Activated CD8-positive, alpha-beta memory T cell treated with anti-CD3 and anti-CD28 coated beads, Interleukin-2, amount 50 U/mL, for 48 hours (primary cell): Measurements from ENCODE around the gene ADAMTS3.

Experiments
- DNase-seq: peaks from one replicate; pipeline ENCODE4 v3.0.0-alpha.2; 2020

ADAMTS3 gene

DNA sequence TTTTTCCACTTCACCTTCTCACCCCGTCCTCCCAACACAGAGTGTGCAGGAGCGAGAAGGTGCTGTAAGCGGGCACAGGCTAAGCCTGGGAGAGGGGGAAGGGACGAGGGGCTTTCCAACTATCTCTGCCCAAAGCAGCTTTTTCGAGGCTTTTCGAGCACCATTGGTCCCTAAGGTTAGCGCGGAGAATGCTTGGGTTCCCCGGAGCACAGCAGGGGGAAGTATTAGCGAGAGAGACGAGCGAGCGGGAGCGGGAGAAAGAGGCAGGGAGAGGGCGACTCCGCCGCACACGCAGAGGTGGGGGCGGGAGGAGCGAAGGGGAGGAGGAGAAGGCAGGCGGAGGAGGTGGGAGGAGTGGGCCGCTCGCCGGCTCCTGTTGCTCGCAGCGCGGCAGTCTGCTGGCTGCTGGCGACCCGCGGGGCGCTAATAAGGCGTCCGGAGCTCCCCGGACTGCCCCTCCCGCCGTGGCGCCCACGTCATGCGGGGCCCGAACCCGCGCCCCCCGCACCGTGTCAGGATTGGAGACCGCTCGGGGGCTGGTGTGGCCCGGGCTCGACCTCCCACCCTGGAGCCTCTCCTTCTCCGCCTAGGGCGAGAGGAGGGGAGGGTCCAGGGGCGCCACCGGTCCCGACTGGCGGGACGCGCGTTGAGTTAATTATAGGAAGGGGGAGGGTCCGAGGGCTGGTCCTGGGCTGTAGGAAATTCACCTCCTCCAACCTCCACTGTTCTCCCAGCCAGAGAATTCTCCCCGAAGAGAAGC lies at the start of gene ADAMTS3:
Gene ADAMTS3 (minus strand): TSS at position 263 of the 760 bp plus-strand sequence. CDS start 459 bp downstream, outside the sequence.
- DNase-seq: no peak

DNA sequence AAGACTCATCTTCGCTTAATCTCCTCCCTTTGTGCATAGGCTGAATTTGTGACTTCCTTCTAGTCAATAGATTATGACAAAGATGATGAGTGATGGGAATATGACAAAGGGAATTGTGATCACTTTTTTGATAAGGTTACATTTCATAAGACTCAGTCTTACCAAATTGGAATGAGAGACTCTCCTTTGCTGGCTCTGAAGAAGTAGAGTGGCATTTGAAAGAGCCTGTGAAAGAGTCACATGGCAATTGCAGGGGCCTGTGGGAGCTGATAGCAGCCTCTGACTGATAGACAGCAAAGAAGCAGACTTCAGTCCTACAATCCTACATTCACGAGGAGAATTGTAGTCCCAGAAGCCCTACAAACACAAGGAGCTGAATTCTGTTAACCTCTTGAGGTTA lies 44.9 kb upstream of the ADAMTS3 start:
- no peak for DNase-seq

DNA sequence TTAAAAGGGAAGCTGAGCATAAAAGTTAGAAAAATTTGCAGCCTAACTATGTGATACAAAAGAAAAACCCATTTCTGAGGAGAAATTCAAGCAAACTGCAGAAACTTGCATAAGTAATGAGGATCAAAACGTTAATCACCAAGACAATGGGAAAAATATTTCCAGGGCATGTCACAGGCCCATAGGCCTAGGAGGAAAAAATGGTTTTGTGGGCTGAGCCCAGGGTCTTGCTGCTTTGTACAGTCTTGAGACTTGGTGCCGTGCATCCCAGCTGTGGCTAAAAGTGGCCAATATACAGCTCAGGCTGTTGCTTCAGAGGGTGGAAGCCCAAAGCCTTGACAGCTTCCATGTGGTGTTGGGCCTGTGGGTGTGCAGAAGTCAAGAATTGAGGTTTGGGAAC lies 37.7 kb upstream of the ADAMTS3 start:
- no peak for DNase-seq

- no peak for DNase-seq
Measured at GRCh38 chr4:72604324-72604723, 35.3 kb upstream of the ADAMTS3 start.

DNA sequence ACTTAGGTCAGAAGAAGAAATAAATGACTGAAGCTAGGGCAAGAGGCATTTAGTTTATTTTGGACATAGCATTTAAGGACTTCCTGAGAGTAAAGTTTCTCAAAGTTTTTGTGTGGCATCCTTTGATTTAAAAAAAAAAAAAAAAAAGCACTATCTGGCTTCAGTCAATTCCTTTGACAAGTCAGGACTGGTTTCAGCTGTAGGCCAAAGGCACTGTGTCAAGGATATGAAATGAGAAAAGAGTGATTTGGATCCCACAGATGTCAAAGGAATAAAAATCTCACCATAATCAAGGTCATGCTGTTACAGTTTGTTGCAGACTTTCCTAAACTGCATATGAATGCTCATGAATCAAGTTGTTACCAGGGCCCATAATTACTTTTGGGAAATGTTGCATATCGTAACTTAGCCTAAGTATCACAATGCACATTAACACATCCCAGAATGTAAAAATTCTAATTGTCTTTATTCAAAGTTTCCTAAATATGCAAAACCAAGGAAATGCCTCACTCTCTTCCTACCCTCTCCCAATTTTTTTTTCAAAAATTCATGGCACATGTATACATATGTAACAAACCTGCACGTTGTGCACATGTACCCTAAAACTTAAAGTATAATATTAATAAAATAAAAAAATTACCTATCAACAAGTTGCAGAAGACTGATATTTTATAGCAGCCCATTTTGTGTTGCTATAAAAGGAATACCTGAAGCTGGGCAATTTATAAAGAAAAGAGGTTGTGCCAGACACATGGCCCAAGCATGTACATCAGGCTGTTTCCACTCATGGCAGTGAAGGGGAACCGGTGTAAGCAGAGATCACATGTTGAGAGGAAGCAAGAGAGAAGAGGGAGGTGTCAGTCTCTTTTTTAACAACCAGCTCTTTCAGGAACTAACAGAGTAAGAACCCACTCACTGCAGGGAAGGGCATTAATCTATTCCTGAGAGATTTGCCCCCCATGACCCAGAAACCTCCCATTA lies 33.7 kb upstream of the ADAMTS3 start:
- DNase-seq: no peak

DNA sequence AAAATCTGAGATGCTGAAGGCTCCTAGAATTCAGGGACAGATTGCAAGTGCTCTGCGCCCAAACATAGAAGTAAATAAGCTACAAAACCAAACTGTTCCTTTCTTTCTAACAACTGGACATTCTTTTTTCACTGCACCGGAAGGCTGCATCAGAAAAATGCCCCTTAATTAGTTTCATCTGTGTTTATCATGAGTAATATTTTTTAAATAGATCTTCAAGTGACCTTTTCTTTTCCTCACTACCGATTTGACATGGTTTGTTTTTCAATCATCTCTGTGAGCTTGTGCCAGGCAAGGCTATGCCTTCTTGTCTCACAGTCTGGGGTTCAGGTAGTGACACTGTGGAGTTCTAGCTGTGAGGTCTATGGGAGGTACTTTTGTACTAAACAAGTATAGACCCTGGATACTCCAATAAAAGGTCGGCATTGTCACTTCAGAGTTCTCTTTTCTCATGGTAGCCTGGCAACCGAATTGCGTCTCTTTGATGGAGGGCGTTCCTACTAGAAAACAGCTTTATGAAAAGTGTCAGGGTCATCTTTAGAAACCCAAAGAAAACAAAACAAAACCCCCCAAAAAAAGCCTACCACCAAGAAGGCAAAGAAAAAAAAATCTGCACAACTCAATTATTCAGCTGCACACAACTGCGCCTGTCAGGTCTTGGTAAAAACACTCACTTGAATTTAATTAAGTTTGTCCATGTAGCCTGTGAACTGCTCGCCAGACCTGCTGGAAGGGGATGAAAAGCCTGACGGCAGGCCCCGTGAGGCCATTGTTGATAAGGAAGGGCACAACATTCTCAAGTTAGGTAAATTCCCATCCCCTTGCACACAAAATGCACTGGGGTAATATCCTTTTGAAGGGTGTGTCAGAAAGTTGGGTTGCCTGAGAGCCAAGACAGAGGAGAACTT lies 22.8 kb upstream of the ADAMTS3 start:
- no peak for DNase-seq

DNA sequence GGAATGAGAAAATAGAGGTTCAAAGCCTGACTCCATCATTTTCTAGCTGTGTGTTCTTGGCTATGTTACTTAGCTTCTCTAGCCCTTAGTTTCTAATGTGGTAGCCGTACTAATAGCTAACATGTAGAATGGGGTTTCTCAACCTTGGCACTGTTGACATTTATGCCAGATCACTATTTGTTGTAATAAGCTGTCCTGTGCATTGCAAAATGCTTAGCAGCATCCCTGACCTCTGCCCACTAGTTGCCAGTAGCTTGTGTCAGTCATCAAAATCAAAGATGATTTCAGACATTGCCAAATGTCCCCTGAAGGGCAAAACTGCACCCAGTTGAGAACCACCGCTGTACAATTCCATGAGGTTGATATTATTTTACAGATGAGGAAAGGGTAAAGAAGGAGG lies 18.3 kb upstream of the ADAMTS3 start:
- no peak for DNase-seq

- no peak for DNase-seq
Measured at GRCh38 chr4:72582853-72583252, 13.8 kb upstream of the ADAMTS3 start.

GRCh38 chr4:72577211-72577610 lies 8.2 kb upstream of the ADAMTS3 start:
- DNase-seq: no peak

DNA sequence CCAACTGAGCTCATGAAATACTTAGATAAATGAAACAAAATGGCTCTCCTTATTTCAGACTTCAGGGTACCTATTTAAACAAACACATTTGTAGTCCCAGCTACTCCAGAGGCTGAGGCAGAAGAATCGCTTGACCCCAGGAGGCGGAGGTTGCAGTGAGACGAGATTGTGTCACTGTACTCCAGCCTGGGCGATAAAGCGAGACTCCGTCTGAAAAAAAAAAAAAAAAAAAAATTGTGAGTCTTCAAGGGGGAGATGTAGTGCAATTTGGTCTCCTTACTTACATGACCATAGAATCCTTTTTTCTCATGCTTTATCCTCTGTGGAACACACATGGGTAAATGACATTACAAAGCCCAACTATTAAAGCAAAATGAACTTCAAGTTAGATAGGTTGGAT lies 2.3 kb upstream of the ADAMTS3 start:
- no peak for DNase-seq

- DNase-seq: no peak
Measured at GRCh38 chr4:72569719-72570235, 756 bp upstream of the ADAMTS3 start.

- peak; percentile 57 for DNase-seq
Measured at GRCh38 chr4:72567821-72568675, 973 bp downstream of the ADAMTS3 start.

DNA sequence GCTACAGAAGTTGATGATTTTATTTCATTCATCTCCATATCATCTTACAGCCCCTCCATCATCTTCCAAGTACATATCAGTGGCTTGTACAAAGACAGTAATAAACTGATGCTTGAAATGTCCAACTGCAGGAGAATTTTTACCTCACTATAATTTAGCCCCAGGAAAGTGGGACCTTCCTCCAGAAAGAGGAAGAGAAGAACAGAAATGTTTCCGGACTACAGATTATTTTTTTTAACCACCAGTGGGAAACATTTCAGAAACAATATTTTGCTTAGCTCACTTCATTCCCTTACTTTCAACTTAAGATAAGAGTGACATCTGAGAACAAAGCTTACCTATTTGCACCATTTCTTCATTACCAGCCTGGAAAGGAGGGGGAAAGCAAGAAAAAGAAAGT lies 2.0 kb downstream of the ADAMTS3 start:
- DNase-seq: no peak

- DNase-seq: no peak
Measured at GRCh38 chr4:72566464-72566972, 2.5 kb downstream of the ADAMTS3 start.

DNA sequence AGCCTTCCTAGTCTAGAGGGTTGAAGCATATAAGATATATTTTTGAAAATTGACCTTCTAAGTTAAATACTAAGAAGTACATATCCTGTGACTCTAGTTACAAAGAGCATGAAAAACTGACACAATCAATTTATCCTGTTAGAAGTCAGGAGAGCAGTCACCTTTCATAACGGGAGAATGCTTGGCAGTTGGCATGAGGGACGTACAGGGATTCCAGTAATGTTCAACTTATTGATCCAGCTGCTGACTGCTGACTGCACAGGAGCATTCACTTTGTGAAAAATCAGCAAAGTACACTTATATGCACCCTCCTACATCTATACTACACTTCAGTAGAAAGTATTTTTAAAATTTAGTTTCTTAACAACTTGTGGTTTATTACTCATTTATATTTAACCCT lies 4.2 kb downstream of the ADAMTS3 start:
- DNase-seq: no peak

GRCh38 chr4:72564184-72564583 lies 4.8 kb downstream of the ADAMTS3 start:
- DNase-seq: no peak

DNA sequence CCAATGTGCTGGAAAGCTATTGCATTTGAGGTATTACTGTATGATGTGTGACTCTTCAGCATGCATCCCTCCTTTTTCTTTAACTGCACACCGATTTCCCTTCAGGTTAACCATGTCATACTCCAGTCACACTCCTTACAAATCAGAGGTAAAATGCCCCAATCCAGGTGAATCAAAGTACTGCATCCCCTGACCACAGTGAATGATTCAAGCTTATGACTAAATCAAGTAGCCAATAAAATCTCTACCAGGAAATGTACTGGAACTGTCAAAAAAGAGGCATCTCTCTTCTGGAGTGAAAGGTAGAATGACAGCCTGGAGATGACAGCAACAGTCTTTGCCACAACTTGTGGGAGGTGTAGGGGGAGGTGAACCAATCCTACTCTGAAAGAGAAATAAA lies 10.4 kb downstream of the ADAMTS3 start:
- no peak for DNase-seq

DNA sequence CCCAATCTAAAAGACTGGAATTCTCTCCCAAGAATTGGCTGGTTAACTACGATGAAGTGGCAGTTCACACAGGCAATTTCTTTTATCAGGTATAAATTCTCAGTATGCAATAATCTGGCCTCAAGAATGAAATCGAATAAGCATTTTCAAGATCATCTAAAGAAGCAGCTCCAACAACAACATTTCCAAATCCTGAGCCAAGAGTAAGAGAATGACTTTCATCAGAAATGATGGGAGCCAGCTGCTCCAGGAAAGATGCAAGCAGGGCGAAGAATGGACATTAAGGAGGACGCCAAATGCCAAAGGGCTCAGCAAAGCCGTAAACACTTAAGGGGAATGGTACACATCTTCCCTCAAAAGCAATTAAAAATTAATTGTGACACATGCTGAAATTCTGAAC lies 12.0 kb downstream of the ADAMTS3 start:
- DNase-seq: no peak

GRCh38 chr4:72555377-72555831 lies 13.6 kb downstream of the ADAMTS3 start:
- no peak for DNase-seq

GRCh38 chr4:72553540-72554337 lies 15.3 kb downstream of the ADAMTS3 start:
- DNase-seq: no peak
